ENCODE measurements around the gene GABRD.

The GABRD gene

DNA sequence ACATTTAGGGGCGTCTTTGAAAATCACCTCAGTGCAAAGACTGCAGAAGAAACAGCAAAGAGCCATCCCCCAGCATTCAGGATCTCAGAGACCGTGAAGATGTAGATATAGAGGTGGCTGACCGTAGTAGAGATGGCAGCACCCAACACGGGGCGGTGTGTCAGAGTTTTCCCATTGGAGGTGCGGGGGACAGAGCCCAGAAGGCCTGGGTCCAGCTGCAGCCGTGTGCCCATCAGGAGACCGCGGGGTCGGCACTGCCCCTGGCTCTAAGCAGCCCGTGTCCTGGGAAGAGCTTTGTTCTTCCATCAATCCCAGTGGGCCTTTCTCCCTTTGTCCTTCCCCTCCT is 1.1 kb downstream of the GABRD start:
- TF ChIP-seq, protein P1, sequence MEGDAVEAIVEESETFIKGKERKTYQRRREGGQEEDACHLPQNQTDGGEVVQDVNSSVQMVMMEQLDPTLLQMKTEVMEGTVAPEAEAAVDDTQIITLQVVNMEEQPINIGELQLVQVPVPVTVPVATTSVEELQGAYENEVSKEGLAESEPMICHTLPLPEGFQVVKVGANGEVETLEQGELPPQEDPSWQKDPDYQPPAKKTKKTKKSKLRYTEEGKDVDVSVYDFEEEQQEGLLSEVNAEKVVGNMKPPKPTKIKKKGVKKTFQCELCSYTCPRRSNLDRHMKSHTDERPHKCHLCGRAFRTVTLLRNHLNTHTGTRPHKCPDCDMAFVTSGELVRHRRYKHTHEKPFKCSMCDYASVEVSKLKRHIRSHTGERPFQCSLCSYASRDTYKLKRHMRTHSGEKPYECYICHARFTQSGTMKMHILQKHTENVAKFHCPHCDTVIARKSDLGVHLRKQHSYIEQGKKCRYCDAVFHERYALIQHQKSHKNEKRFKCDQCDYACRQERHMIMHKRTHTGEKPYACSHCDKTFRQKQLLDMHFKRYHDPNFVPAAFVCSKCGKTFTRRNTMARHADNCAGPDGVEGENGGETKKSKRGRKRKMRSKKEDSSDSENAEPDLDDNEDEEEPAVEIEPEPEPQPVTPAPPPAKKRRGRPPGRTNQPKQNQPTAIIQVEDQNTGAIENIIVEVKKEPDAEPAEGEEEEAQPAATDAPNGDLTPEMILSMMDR (IDR thresholded peaks at IDR 0.05; ENCODE audit: insufficient read depth, missing control alignments), result no peak
- FAIRE-seq (no peak), DNase-seq (ENCODE audit: insufficient read length, low spot score) (no peak)

DNA sequence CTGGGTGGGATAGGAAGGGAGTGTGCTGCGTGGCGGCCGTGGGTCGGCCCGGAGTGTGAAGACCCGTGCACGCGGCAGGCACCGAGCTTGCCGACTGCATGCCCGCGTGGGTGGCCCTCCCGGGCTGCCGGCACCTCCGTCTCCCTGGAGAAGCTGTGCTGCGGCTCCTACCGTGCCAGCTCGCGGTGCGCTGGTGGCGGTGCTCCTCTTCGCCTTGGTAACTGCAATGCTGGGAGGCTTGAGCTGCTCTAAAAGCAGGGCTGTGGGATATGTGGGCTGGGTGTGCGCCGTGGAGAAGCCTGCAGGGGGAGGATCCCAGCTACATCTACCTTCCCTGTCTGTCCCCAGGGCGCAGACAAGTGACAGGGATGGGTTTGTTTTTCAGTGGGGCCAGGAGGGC is 2.4 kb downstream of the GABRD start:
- FAIRE-seq, result no peak
- no peak for DNase-seq (ENCODE audit: insufficient read length, low spot score)
- TF ChIP-seq, protein P1 (IDR thresholded peaks at IDR 0.05; ENCODE audit: insufficient read depth, missing control alignments), result no peak

DNA sequence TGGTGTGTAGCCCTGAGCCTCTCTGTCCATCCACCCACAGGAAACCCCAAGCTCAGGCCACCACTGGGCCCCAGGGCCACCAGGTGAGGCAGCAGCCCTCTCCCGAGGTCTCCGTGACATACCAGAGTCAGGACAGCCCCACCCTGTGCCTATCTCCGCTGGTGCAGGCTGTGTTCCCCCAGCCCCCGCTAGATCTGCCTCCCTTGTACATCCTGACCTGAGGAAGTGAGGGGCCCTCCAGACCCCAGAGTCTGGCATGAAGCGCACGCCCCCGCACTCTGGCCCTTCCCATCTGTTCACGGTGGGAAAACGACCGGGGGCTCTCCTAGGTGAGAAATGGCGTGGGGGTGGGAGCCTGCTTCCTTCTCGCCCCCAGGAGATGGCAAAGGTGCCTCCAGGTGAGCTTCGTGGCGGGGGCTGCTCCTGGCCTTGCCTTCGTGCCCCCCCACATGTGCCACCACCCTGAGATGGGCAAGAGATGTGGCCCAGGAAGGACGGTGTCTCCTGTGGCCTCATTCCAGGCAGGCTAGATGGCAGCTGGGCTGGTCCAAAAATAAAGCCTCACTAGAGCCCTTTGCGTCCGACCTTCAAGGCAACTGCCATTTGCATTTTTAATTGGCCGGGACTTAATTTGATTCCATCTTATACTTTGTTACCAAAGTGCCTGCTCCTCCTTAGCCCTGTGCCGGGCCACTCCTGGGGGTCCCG is 3.1 kb downstream of the GABRD start:
- DNase-seq (ENCODE audit: insufficient read length, low spot score) (no peak), FAIRE-seq (no peak)
- TF ChIP-seq, protein P1 (IDR thresholded peaks at IDR 0.05; ENCODE audit: insufficient read depth, missing control alignments), result no peak

DNA sequence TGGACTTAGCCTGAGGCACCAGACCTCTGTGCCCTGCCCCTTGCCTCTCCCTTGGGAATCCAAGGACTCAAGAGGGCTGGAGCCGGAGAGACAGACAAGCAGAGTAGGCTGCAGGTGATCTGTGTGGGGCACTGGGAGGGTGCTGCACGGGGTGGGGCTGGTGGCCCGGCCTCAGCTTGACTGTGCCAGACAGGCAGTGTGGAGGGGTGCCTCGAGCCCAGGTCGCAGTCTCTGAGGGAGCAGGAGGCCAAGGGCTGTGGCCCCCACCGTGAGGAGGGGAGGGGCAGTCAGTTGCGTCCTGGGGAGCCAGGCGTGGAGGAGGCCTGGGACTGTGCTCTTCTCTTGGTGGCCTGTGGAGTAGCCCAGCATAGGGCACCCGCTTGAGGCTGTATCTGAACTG is 4.0 kb downstream of the GABRD start:
- TF ChIP-seq, protein P1 (IDR thresholded peaks at IDR 0.05; ENCODE audit: insufficient read depth, missing control alignments), result no peak
- no peak for DNase-seq (ENCODE audit: insufficient read length, low spot score)
- FAIRE-seq, result no peak

DNA sequence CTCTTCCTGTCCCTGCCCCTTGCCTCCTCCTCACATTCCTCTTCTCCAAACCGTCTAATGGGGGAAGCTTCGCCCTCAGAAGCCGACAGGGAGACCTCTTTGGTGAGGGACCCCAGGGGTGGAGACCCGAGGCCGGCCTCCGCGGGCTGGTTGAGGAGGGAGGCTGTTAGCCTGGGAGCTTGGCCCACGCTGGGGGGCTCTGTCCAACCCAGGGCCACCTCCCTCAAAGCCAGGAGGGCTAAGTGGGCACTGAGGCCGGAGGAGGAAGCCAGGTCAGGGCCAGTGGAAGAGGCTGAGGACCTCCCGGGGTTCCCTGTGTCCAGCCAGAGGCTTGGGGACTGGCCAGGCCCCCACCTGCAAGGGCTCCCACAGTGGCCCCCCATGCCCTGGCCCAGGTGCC is 5.3 kb downstream of the GABRD start:
- FAIRE-seq (no peak), DNase-seq (ENCODE audit: insufficient read length, low spot score) (no peak)
- TF ChIP-seq, protein P1 (IDR thresholded peaks at IDR 0.05; ENCODE audit: insufficient read depth, missing control alignments), result no peak

DNA sequence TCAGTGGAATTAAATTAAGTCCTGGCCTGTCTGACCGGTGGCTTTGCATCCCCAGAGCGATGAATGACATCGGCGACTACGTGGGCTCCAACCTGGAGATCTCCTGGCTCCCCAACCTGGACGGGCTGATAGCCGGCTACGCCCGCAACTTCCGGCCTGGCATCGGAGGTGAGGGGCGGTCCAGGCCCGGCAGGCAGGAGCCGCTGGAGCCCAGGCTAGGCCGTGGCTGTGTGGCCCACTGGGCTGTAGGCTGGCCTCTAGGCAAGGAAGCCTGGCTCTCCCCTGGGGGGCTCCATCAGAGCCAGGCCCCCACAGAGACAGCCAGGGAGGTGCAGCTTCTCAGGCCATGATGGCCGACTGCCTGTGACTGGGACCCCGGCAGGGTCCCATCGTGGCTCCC is 5.7 kb downstream of the GABRD start:
- DNase-seq (ENCODE audit: insufficient read length, low spot score) (no peak), FAIRE-seq (no peak)
- TF ChIP-seq, protein P1 (IDR thresholded peaks at IDR 0.05; ENCODE audit: insufficient read depth, missing control alignments), result no peak

DNA sequence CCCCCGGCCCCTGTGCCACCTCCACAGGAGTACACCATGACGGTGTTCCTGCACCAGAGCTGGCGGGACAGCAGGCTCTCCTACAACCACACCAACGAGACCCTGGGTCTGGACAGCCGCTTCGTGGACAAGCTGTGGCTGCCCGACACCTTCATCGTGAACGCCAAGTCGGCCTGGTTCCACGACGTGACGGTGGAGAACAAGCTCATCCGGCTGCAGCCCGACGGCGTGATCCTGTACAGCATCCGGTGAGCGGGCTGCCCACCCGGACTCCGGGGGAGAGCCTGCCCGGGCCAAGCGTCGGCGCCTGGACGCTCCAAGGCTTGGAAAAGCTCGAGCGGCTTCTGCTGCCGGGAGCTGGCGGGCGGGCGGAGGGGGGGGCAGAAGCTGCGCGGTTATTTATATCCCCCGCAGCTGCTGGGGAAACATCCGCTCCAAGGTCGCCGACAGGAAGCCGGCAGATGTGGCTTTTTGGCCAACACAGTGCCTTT is 6.4 kb downstream of the GABRD start:
- TF ChIP-seq, protein P1 (IDR thresholded peaks at IDR 0.05; ENCODE audit: insufficient read depth, missing control alignments), result no peak
- DNase-seq (ENCODE audit: insufficient read length, low spot score), result no peak
- no peak for FAIRE-seq

Measured in D721Med (cell line).